AG04449 (cell line): Measurements from ENCODE around the gene EFNA5.

Source experiments
- CTCF ChIA-PET: fragments of 350-600 bp; formaldehyde crosslinking; extraction: SDS; loops from one replicate; lab custom pipeline; 2021; ENCODE audit warnings: antibody characterized with exemption; lab: Yijun Ruan, JAX
- POLR2A ChIA-PET: fragments of 400-600, 350-600 bp; formaldehyde crosslinking; extraction: SDS; loops from one replicate; lab custom pipeline; 2020; ENCODE audit warnings: antibody characterized with exemption, inconsistent platforms; lab: Yijun Ruan, JAX
- DNase-seq: peaks from one replicate; pipeline ENCODE4 v3.0.0-alpha.2; 2010; ENCODE audit warnings: low read depth, low spot score
- H3K4me3 ChIP-seq: 2 replicates; pipeline ENCODE4 v1.5.1; 2011; ENCODE audit warnings: low read depth, mild to moderate bottlenecking, control low read depth, low read length
- TF ChIP-seq, protein P1 (sequence below): IDR thresholded peaks from one replicate; pipeline ENCODE4 v1.5.1; 2011; ENCODE audit warnings: mild to moderate bottlenecking, moderate library complexity, low read length, control low read depth, inconsistent platforms; ENCODE audit not compliant: insufficient read depth; ENCODE audit errors: missing control alignments

Gene EFNA5

DNA sequence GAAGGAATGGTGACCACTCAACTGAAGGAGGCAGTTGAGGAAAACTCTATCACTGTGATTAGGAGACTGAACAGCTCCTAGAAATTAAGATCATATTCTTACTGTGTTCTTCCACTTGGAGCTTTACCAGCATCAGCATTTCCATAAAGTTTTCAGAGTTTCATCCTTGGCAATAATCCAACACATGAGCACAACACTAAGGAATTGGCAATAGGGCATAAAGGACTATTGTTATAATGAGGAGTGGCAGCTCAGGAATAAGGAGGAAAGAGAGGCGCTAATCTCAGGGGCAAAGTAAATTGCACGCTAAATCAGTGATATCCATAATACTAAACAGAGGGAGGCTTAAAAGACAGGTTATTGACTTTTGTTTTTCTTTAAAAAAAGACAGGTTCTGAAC, 338.9 kb downstream of the EFNA5 start:
- ChIA-PET CTCF (no interaction called here), POLR2A (no interaction called here)
- no peak for DNase-seq

GRCh38 chr5:107331312-107331711, 339.4 kb downstream of the EFNA5 start:
- H3K4me3 ChIP-seq = no peak overlapping the region
- ChIA-PET CTCF (no interaction called here), POLR2A (no interaction called here)
- TF ChIP-seq, protein P1, sequence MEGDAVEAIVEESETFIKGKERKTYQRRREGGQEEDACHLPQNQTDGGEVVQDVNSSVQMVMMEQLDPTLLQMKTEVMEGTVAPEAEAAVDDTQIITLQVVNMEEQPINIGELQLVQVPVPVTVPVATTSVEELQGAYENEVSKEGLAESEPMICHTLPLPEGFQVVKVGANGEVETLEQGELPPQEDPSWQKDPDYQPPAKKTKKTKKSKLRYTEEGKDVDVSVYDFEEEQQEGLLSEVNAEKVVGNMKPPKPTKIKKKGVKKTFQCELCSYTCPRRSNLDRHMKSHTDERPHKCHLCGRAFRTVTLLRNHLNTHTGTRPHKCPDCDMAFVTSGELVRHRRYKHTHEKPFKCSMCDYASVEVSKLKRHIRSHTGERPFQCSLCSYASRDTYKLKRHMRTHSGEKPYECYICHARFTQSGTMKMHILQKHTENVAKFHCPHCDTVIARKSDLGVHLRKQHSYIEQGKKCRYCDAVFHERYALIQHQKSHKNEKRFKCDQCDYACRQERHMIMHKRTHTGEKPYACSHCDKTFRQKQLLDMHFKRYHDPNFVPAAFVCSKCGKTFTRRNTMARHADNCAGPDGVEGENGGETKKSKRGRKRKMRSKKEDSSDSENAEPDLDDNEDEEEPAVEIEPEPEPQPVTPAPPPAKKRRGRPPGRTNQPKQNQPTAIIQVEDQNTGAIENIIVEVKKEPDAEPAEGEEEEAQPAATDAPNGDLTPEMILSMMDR = no peak
- no peak for DNase-seq

More for the DNA sequence above, 338.9 kb downstream of the EFNA5 start:
- TF ChIP-seq, protein P1 = no peak
- H3K4me3 ChIP-seq = no peak overlapping the region

DNA sequence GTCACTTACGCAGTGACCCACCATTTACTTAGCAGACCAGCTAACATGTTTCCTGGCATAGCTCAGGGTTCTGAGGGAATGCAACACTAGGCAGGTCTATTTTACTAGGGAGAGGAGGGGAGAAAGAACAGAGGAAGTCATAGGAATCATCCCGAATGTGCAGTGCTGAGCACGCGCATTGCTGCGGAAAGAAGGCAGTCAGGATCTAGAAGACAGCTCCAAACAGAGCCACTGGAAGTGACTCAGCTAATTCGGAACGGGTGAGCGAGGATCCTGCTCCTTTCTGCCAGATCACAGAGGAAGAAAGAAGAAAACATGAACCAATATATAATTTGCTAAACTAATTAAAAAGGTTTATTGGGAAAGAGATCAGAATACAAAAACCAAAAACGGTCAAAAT, 339.8 kb downstream of the EFNA5 start:
- POLR2A ChIA-PET = no interaction called here
- CTCF ChIA-PET = no interaction called here
- DNase-seq = no peak
- no peak overlapping the region for H3K4me3 ChIP-seq
- TF ChIP-seq, protein P1 = no peak

GRCh38 chr5:107329850-107330249, 340.9 kb downstream of the EFNA5 start:
- CTCF ChIA-PET = no interaction called here
- TF ChIP-seq, protein P1 = no peak
- DNase-seq = no peak
- H3K4me3 ChIP-seq = no peak overlapping the region
- POLR2A ChIA-PET = no interaction called here
